Liver (tissue), 9 donors: ENCODE measurements around the gene C1orf50. TPM values are rescaled to one million over a fixed set of nuclear protein-coding genes. Genes with fewer than 3 reads are reported as not detected.

ENCODE experiments used
- DNase-seq: peaks from one replicate; pipeline ENCODE4 v3.0.0-alpha.2; 2017; ENCODE audit warnings: low spot score
- H3K27ac ChIP-seq, 2 donors: one replicate each; pipeline ENCODE4 v1.7.0; 2013; ENCODE audit warnings: inconsistent platforms in 2 of 2, low read length in 2 of 2, control low read depth in 1 of 2, low read depth in 1 of 2, mild to moderate bottlenecking in 1 of 2
- H3K27me3 ChIP-seq, 4 donors: one replicate each; pipeline versions ENCODE4 v1.6.1 to v1.7.0; 2013; ENCODE audit warnings: low read length in 3 of 4, inconsistent platforms in 1 of 4, mild to moderate bottlenecking in 1 of 4, moderate library complexity in 1 of 4; ENCODE audit not compliant: control insufficient read depth in 4 of 4, insufficient read depth in 4 of 4
- H3K36me3 ChIP-seq, 4 donors: one replicate each; pipeline versions ENCODE4 v1.6.1 to v1.7.0; 2013; ENCODE audit warnings: low read length in 3 of 4, mild to moderate bottlenecking in 3 of 4, low read depth in 1 of 4, moderate library complexity in 1 of 4; ENCODE audit not compliant: control insufficient read depth in 4 of 4, insufficient read depth in 3 of 4
- H3K4me1 ChIP-seq, 4 donors: one replicate each; pipeline versions ENCODE4 v1.6.1 to v1.7.0; 2013; ENCODE audit warnings: low read length in 3 of 4, mild to moderate bottlenecking in 3 of 4, moderate library complexity in 1 of 4; ENCODE audit not compliant: control insufficient read depth in 4 of 4, insufficient read depth in 4 of 4
- H3K4me3 ChIP-seq, 3 donors: one replicate each; pipeline versions ENCODE4 v1.6.1 to v1.7.0; 2013; ENCODE audit warnings: low read length in 3 of 3, control low read depth in 1 of 3, low read depth in 1 of 3, mild to moderate bottlenecking in 1 of 3
- H3K9ac ChIP-seq, 2 donors: one replicate each; pipeline ENCODE4 v1.7.0; 2013; ENCODE audit warnings: low read length in 2 of 2, mild to moderate bottlenecking in 2 of 2, moderate library complexity in 2 of 2, control low read depth in 1 of 2, low read depth in 1 of 2
- H3K9me3 ChIP-seq, 4 donors: one replicate each; pipeline versions ENCODE4 v1.6.1 to v1.7.0; 2013; ENCODE audit warnings: low read length in 3 of 4; ENCODE audit not compliant: control insufficient read depth in 4 of 4
- EGR1 ChIP-seq, 2 donors: IDR thresholded peaks; 2 replicates each; pipeline ENCODE4 v1.6.1; 2016 to 2018; ENCODE audit warnings: antibody characterized with exemption in 2 of 2, low read depth in 2 of 2
- FOXA1 ChIP-seq: IDR thresholded peaks from 2 replicates; pipeline ENCODE4 v1.6.1; 2016; ENCODE audit warnings: antibody characterized with exemption
- FOXA2 ChIP-seq: IDR thresholded peaks from 2 replicates; pipeline ENCODE4 v1.6.1; 2016; ENCODE audit warnings: antibody characterized with exemption
- GABPA ChIP-seq, 2 donors: IDR thresholded peaks in 1 of 2; conservative IDR thresholded peaks in 1 of 2; 2 replicates each; pipeline ENCODE4 v1.6.1; 2016; ENCODE audit warnings: antibody characterized with exemption in 2 of 2, mild to moderate bottlenecking in 1 of 2, moderate library complexity in 1 of 2
- HNF4A ChIP-seq, 2 donors: conservative IDR thresholded peaks; 2 replicates each; pipeline ENCODE4 v1.6.1; 2016; ENCODE audit warnings: antibody characterized with exemption in 2 of 2, mild to moderate bottlenecking in 2 of 2
- HNF4G ChIP-seq: IDR thresholded peaks from 2 replicates; pipeline ENCODE4 v1.6.1; 2016; ENCODE audit warnings: antibody characterized with exemption
- JUND ChIP-seq, 2 donors: IDR thresholded peaks; 2 replicates each; pipeline ENCODE4 v1.6.1; 2016; ENCODE audit warnings: antibody characterized with exemption in 2 of 2
- NR2F2 ChIP-seq: IDR thresholded peaks from 2 replicates; pipeline ENCODE4 v1.6.1; 2016; ENCODE audit warnings: antibody characterized with exemption
- RAD21 ChIP-seq, 2 donors: IDR thresholded peaks; 2 replicates each; pipeline ENCODE4 v1.6.1; 2016; ENCODE audit warnings: antibody characterized with exemption in 2 of 2, mild to moderate bottlenecking in 2 of 2
- RXRA ChIP-seq, 2 donors: IDR thresholded peaks; 2 replicates each; pipeline ENCODE4 v1.6.1; 2017 to 2018; ENCODE audit warnings: antibody characterized with exemption in 2 of 2, mild to moderate bottlenecking in 1 of 2
- SP1 ChIP-seq: IDR thresholded peaks from 2 replicates; pipeline ENCODE4 v1.6.1; 2018; ENCODE audit warnings: antibody characterized with exemption, mild to moderate bottlenecking
- TAF1 ChIP-seq: conservative IDR thresholded peaks from 2 replicates; pipeline ENCODE4 v1.6.1; 2016; ENCODE audit warnings: antibody characterized with exemption, mild to moderate bottlenecking
- YY1 ChIP-seq: IDR thresholded peaks from 2 replicates; pipeline ENCODE4 v1.6.1; 2016; ENCODE audit warnings: antibody characterized with exemption, mild to moderate bottlenecking
- WGBS: extraction: QIAGEN DNeasy Blood & Tissue Kit; methylation state at CpG from one replicate; pipeline ENCODE4 v1.1.7; 2013; 5-methylcytosine and 5-hydroxymethylcytosine counted together
- polyA plus RNA-seq, 2 donors: library from polyadenylated mRNA; stranded (reverse) in 1 of 2; unstranded in 1 of 2; fragments of 200-250 nt in 1 of 2; fragments of >200 nt in 1 of 2; fragmentation: Nextera tagmentation in 1 of 2; extraction: Ambion mirVana in 1 of 2; gene quantifications; one replicate each; pipeline versions ENCODE4 v1.2.1 to v1.2.3, GENCODE V29; 2013 to 2015
- total RNA-seq, 2 donors: library from RNA; depleted of rRNA; stranded (reverse); fragments of >200 nt; gene quantifications; one replicate each; pipeline ENCODE4 v1.2.3, GENCODE V29; 2014
- TF ChIP-seq, protein P1 (sequence below): IDR thresholded peaks from 2 replicates; pipeline ENCODE4 v1.6.1; 2016; ENCODE audit warnings: antibody characterized with exemption
- TF ChIP-seq, protein P2 (sequence below): fragments of 150-350 bp; IDR thresholded peaks from 2 replicates; pipeline ENCODE4 v1.5.1; 2017; ENCODE audit warnings: improper control_type of control experiment, low read depth, low read length; ENCODE audit not compliant: missing input control
- TF ChIP-seq, protein P3 (sequence below): IDR thresholded peaks from 2 replicates; pipeline ENCODE4 v1.6.1; 2016; ENCODE audit warnings: antibody characterized with exemption
- TF ChIP-seq, protein P4 (sequence below): IDR thresholded peaks from 2 replicates; pipeline ENCODE4 v1.6.1; 2016; ENCODE audit warnings: antibody characterized with exemption
- TF ChIP-seq, protein P5 (sequence below): IDR thresholded peaks from 2 replicates; pipeline ENCODE4 v1.6.1; 2016; ENCODE audit warnings: antibody characterized with exemption, mild to moderate bottlenecking
- donor health status: healthy.
- donor health status: healthy.
- donor health status: healthy.
- donor health status: healthy.
- donor health status: healthy.

The C1orf50 gene
- total and polyA plus RNA-seq, 4 donors = 2.6 to 5.8 (median 3.5) TPM

DNA sequence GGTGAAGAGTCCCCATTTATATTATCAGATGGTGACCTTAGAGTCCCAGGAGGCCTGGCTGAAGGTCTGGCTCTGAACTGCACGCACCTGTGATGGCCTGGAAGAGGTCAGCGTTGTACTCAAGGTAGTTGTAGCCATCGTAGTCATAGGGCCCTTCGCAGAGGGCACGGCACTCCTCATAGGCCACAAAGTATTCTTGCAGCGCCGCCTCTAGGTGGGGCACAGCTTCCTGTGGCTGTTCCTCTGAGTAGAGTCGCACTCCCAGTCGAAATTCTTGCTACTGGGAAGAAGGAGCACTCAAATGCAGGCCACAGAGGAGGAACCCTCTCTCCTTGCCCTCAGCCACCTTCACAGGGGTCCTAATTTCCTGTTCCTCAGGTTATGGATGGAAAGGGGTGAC, 7.9 kb upstream of the C1orf50 start:
- H3K4me1 ChIP-seq = no peaks in the 10 kb centered on the region
- H3K27me3 ChIP-seq = no peaks in the 10 kb centered on the region
- no peak for DNase-seq
- H3K4me3 ChIP-seq = no peak overlapping the region
- peaks cover 13 to 49% (median 29%) of the 10 kb centered on the region in 4 donors for H3K36me3 ChIP-seq
- H3K9ac ChIP-seq = no peak overlapping the region
- no peak overlapping the region for H3K27ac ChIP-seq
- H3K9me3 ChIP-seq = no peaks in the 10 kb centered on the region
- WGBS = 82% methylated on average over 9 of the region's 9 CpGs
- TF ChIP-seq, protein P1, sequence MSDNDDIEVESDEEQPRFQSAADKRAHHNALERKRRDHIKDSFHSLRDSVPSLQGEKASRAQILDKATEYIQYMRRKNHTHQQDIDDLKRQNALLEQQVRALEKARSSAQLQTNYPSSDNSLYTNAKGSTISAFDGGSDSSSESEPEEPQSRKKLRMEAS = no peak
- TF ChIP-seq JUND (IDR thresholded peaks at IDR 0.05) = no peak
- TF ChIP-seq RXRA (IDR thresholded peaks at IDR 0.05) = no peak
- TF ChIP-seq TAF1 = no peak
- no peak for TF ChIP-seq EGR1 (IDR thresholded peaks at IDR 0.05; ENCODE audit: low read depth in 2 of 2)
- TF ChIP-seq NR2F2 = no peak
- no peak for TF ChIP-seq HNF4A (conservative IDR thresholded peaks at IDR 0.05)
- TF ChIP-seq YY1 = no peak

DNA sequence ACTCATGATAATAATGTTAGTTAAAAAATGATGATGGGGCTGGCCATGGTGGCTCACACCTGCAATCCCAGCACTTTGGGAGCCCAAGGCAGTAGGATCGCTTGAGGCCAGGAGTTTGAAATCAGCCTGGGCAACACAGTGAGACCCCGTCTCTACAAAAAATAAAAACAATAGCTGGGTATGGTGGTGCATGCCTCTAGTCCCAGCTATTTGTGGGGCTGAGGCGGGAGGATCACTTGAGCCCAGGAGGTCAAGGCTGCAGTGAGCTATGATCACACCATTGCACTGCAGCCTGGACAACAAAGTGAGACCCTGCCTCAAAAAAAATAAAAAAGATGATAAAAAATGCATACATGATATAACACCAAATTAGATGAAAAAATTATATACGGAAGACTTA, 5.5 kb upstream of the C1orf50 start:
- Histone ChIP-seq H3K9me3 (no peaks in the 10 kb centered on the region), H3K27me3 (no peaks in the 10 kb centered on the region), H3K27ac (no peak overlapping the region), H3K9ac (no peak overlapping the region), H3K4me3 (no peak overlapping the region), H3K4me1 (peaks cover 3 to 16% (median 11%) of the 10 kb centered on the region in 4 donors), H3K36me3 (peaks cover 6 to 26% (median 13%) of the 10 kb centered on the region in 4 donors)
- WGBS = 98% methylated on average over 4 of the region's 4 CpGs
- TF ChIP-seq GABPA (IDR thresholded peaks at IDR 0.05 in 1 of 2, conservative IDR thresholded peaks at IDR 0.05 in 1 of 2) (no peak), SP1 (no peak), HNF4A (conservative IDR thresholded peaks at IDR 0.05) (no peak), EGR1 (IDR thresholded peaks at IDR 0.05; ENCODE audit: low read depth in 2 of 2) (no peak), TAF1 (no peak), RAD21 (IDR thresholded peaks at IDR 0.05) (no peak), YY1 (no peak), JUND (IDR thresholded peaks at IDR 0.05) (no peak), HNF4G (no peak), NR2F2 (no peak), FOXA1 (no peak), FOXA2 (no peak), RXRA (IDR thresholded peaks at IDR 0.05) (no peak)
- TF ChIP-seq, protein P2, sequence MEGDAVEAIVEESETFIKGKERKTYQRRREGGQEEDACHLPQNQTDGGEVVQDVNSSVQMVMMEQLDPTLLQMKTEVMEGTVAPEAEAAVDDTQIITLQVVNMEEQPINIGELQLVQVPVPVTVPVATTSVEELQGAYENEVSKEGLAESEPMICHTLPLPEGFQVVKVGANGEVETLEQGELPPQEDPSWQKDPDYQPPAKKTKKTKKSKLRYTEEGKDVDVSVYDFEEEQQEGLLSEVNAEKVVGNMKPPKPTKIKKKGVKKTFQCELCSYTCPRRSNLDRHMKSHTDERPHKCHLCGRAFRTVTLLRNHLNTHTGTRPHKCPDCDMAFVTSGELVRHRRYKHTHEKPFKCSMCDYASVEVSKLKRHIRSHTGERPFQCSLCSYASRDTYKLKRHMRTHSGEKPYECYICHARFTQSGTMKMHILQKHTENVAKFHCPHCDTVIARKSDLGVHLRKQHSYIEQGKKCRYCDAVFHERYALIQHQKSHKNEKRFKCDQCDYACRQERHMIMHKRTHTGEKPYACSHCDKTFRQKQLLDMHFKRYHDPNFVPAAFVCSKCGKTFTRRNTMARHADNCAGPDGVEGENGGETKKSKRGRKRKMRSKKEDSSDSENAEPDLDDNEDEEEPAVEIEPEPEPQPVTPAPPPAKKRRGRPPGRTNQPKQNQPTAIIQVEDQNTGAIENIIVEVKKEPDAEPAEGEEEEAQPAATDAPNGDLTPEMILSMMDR = no peak
- TF ChIP-seq, protein P3, sequence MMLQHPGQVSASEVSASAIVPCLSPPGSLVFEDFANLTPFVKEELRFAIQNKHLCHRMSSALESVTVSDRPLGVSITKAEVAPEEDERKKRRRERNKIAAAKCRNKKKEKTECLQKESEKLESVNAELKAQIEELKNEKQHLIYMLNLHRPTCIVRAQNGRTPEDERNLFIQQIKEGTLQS = no peak
- TF ChIP-seq, protein P4, sequence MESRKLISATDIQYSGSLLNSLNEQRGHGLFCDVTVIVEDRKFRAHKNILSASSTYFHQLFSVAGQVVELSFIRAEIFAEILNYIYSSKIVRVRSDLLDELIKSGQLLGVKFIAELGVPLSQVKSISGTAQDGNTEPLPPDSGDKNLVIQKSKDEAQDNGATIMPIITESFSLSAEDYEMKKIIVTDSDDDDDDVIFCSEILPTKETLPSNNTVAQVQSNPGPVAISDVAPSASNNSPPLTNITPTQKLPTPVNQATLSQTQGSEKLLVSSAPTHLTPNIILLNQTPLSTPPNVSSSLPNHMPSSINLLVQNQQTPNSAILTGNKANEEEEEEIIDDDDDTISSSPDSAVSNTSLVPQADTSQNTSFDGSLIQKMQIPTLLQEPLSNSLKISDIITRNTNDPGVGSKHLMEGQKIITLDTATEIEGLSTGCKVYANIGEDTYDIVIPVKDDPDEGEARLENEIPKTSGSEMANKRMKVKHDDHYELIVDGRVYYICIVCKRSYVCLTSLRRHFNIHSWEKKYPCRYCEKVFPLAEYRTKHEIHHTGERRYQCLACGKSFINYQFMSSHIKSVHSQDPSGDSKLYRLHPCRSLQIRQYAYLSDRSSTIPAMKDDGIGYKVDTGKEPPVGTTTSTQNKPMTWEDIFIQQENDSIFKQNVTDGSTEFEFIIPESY = no peak
- TF ChIP-seq, protein P1 = no peak
- TF ChIP-seq, protein P5, sequence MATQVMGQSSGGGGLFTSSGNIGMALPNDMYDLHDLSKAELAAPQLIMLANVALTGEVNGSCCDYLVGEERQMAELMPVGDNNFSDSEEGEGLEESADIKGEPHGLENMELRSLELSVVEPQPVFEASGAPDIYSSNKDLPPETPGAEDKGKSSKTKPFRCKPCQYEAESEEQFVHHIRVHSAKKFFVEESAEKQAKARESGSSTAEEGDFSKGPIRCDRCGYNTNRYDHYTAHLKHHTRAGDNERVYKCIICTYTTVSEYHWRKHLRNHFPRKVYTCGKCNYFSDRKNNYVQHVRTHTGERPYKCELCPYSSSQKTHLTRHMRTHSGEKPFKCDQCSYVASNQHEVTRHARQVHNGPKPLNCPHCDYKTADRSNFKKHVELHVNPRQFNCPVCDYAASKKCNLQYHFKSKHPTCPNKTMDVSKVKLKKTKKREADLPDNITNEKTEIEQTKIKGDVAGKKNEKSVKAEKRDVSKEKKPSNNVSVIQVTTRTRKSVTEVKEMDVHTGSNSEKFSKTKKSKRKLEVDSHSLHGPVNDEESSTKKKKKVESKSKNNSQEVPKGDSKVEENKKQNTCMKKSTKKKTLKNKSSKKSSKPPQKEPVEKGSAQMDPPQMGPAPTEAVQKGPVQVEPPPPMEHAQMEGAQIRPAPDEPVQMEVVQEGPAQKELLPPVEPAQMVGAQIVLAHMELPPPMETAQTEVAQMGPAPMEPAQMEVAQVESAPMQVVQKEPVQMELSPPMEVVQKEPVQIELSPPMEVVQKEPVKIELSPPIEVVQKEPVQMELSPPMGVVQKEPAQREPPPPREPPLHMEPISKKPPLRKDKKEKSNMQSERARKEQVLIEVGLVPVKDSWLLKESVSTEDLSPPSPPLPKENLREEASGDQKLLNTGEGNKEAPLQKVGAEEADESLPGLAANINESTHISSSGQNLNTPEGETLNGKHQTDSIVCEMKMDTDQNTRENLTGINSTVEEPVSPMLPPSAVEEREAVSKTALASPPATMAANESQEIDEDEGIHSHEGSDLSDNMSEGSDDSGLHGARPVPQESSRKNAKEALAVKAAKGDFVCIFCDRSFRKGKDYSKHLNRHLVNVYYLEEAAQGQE = no peak
- no peak for DNase-seq
